HL-60 (cell line): Measurements from ENCODE around the gene GOLM1.

Experiments
- CTCF ChIP-seq: IDR thresholded peaks from one replicate; pipeline ENCODE4 v1.5.1; 2011; ENCODE audit warnings: low read length, control low read depth, inconsistent platforms; ENCODE audit not compliant: insufficient read depth
- POLR2AphosphoS5 ChIP-seq: IDR thresholded peaks from 2 replicates; pipeline ENCODE4 v1.6.1; 2012; ENCODE audit warnings: low read depth

GRCh38 chr9:86102626-86103025 is 3.3 kb upstream of the GOLM1 start:
- TF ChIP-seq POLR2AphosphoS5 (no peak), CTCF (no peak)
